ENCODE measurements around the gene SPATA21.

DNA sequence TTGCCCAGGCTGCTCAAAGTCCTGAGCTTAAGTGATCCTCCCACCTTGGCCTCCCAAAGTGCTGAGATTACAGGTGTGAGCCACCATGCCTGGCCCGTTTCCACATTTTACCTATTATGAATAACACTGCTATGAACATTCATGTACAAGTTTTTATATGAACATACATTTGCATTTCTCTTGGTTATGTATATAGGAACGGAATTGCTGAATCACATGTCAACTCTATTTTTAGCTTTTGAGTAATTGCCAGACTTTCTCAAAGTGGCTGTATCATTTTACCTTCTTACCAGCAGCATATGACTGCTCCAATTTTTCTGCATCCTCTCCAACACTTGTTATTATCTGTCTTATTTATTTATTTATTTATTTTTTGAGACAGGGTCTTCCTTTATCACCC, 2.7 kb downstream of the SPATA21 start:
- TF ChIP-seq EZH2 (IDR thresholded peaks at IDR 0.05) = no peak
- no peak for TF ChIP-seq POLR2AphosphoS5 (IDR thresholded peaks at IDR 0.05; ENCODE audit: borderline replicate concordance, low read depth, low read length)
- no peak for TF ChIP-seq FOXP2 (optimal IDR thresholded peaks at IDR 0.05; ENCODE audit: control extremely low read depth, extremely low read length, insufficient read depth)
